CD4-positive, alpha-beta T cell treated with Interleukin-12 subunit alpha and Interleukin-12 subunit beta, for 1 hour (primary cell): ENCODE results near the gene KRTAP12-2.
"Not testable (repeated sequence)": the region's sequence is repeated elsewhere in the genome, so short reads cannot be mapped to it uniquely, and the experiment has no call there.

Experiments
- DNase-seq: peaks from one replicate; pipeline ENCODE4 v3.0.0-alpha.2; 2020

The KRTAP12-2 gene

GRCh38 chr21:44702111-44702972 lies 35.6 kb upstream of the KRTAP12-2 start:
- DNase-seq = no peak

- no peak for DNase-seq
Observed at GRCh38 chr21:44701541-44701940, 34.8 kb upstream of the KRTAP12-2 start.

- DNase-seq = no peak
Observed at GRCh38 chr21:44701023-44701400, 34.3 kb upstream of the KRTAP12-2 start.

GRCh38 chr21:44700101-44701022 lies 33.6 kb upstream of the KRTAP12-2 start:
- DNase-seq = no peak

GRCh38 chr21:44699502-44700001 lies 32.8 kb upstream of the KRTAP12-2 start:
- no peak for DNase-seq

- DNase-seq = no peak
Observed at GRCh38 chr21:44697811-44698734, 31.3 kb upstream of the KRTAP12-2 start.

- not testable (repeated sequence) for DNase-seq
Observed at GRCh38 chr21:44697172-44697810, 30.6 kb upstream of the KRTAP12-2 start, which contains the start of gene KRTAP10-12. TSS of gene KRTAP10-12 (plus strand) at chr21:44697172. CDS start at chr21:44697202, 30 bp downstream.

GRCh38 chr21:44696572-44696971 lies 29.8 kb upstream of the KRTAP12-2 start:
- DNase-seq = no peak

- no peak for DNase-seq
Observed at GRCh38 chr21:44695641-44696040, 28.9 kb upstream of the KRTAP12-2 start.

- no peak for DNase-seq
Observed at GRCh38 chr21:44695184-44695583, 28.5 kb upstream of the KRTAP12-2 start.

- DNase-seq = no peak
Observed at GRCh38 chr21:44694776-44695175, 28.0 kb upstream of the KRTAP12-2 start.

GRCh38 chr21:44692798-44693512 lies 26.2 kb upstream of the KRTAP12-2 start:
- no peak for DNase-seq

- DNase-seq = no peak
Observed at GRCh38 chr21:44691686-44692085, 25.0 kb upstream of the KRTAP12-2 start.

- DNase-seq = not testable (repeated sequence)
Observed at GRCh38 chr21:44689740-44690139, 23.0 kb upstream of the KRTAP12-2 start.

GRCh38 chr21:44687671-44688070 lies 20.9 kb upstream of the KRTAP12-2 start:
- DNase-seq = no peak

GRCh38 chr21:44686843-44687561 lies 20.3 kb upstream of the KRTAP12-2 start:
- no peak for DNase-seq

GRCh38 chr21:44686000-44686781 lies 19.5 kb upstream of the KRTAP12-2 start:
- no peak for DNase-seq

- not testable (repeated sequence) for DNase-seq
Observed at GRCh38 chr21:44685050-44685449, 18.3 kb upstream of the KRTAP12-2 start.

- no peak for DNase-seq
Observed at GRCh38 chr21:44684483-44684882, 17.8 kb upstream of the KRTAP12-2 start.
